NCI-H510A (cell line): ENCODE data around the gene MEGF6.

Source experiments
- DNase-seq: peaks from one replicate; lab custom pipeline; 2025; lab: John Stamatoyannopoulos, UW

MEGF6 gene

GRCh38 chr1:3609769-3610526 is 1.4 kb downstream of the MEGF6 start:
- no peak for DNase-seq

GRCh38 chr1:3609016-3609768 is 2.1 kb downstream of the MEGF6 start:
- DNase-seq: no peak

- DNase-seq: no peak
These were observed 3.2 kb downstream of the MEGF6 start for GRCh38 chr1:3608154-3608553.

- DNase-seq: no peak
These were observed 3.6 kb downstream of the MEGF6 start for GRCh38 chr1:3607703-3608065.

GRCh38 chr1:3606779-3607702 is 4.3 kb downstream of the MEGF6 start:
- no peak for DNase-seq

GRCh38 chr1:3604997-3605823 is 6.1 kb downstream of the MEGF6 start:
- DNase-seq: no peak

- no peak for DNase-seq
These were observed 6.8 kb downstream of the MEGF6 start for GRCh38 chr1:3604468-3604974.

GRCh38 chr1:3603571-3604467 is 7.5 kb downstream of the MEGF6 start:
- DNase-seq: no peak

GRCh38 chr1:3603156-3603555 is 8.2 kb downstream of the MEGF6 start:
- DNase-seq: no peak

- DNase-seq: no peak
These were observed 8.9 kb downstream of the MEGF6 start for GRCh38 chr1:3602375-3602774.

- DNase-seq: no peak
These were observed 9.6 kb downstream of the MEGF6 start for GRCh38 chr1:3601743-3602142.

- DNase-seq: no peak
These were observed 11.0 kb downstream of the MEGF6 start for GRCh38 chr1:3600354-3600753.

- no peak for DNase-seq
These were observed 11.5 kb downstream of the MEGF6 start for GRCh38 chr1:3599816-3600215.

- DNase-seq: no peak
These were observed 12.0 kb downstream of the MEGF6 start for GRCh38 chr1:3599286-3599811.

- no peak for DNase-seq
These were observed 12.6 kb downstream of the MEGF6 start for GRCh38 chr1:3598522-3599285.

GRCh38 chr1:3598051-3598491 is 13.2 kb downstream of the MEGF6 start:
- DNase-seq: no peak

- DNase-seq: no peak
These were observed 13.7 kb downstream of the MEGF6 start for GRCh38 chr1:3597599-3597964.

GRCh38 chr1:3596663-3597598 is 14.4 kb downstream of the MEGF6 start:
- no peak for DNase-seq
